ENCODE measurements around the gene SERPINB11.

The SERPINB11 gene

GRCh38 chr18:63679820-63680606 is 22.7 kb upstream of the SERPINB11 start:
- no peak for DNase-seq (ENCODE audit: extremely low spot score)
- ChIA-PET POLR2A (no interaction called here), CTCF (no interaction called here)
- TF ChIP-seq L3MBTL2 (conservative IDR thresholded peaks at IDR 0.05) (no peak), HDGF (IDR thresholded peaks at IDR 0.05; ENCODE audit: borderline replicate concordance) (no peak), TARDBP (IDR thresholded peaks at IDR 0.05) (no peak), BHLHE40 (IDR thresholded peaks at IDR 0.05; ENCODE audit: borderline replicate concordance) (no peak), LEF1 (IDR thresholded peaks at IDR 0.05; ENCODE audit: borderline replicate concordance) (no peak), FOXK2 (IDR thresholded peaks at IDR 0.05) (no peak)

DNA sequence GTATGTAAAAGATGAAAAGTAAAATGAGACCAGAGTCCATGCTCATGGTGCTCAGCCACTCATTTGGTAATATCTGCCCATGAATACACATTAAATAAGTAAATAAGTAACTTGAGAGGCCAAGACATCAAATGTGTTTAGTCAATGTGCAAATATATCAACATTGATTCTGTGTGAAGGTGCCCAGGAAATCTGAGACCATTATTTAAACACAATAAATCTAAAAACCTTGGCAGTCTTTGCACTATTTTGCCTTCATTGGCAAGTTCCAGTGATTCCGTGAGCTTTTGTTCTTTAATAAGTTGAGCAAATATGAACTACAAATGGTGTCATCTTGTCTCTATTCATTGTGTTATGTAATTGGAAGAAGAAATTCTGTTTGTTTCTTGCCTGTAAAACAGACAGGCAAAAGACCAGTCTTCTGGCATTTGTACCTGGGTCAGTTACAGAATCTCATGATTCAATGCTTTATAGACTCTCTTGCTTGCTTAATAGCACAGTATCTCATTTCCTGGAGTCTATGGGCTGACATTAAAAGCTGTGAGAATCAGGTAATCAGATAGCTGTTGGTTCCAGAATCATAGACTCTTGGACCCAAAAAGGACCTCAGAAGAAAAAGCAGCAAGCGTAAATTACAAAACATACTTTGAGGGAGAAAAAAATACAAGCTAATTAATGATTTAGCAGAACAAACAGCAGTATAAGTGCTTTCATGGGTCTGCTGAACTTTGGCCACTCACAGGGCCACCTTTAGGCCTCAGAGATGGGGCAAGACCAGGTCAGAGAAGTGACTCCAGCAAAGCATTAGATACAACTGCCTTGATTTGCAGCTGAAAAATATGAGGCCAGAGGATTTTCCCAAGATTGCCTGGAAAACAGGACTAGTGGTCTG is 21.1 kb upstream of the SERPINB11 start:
- DNase-seq (ENCODE audit: extremely low spot score) = no peak
- ChIA-PET POLR2A (no interaction called here), CTCF (no interaction called here)
- TF ChIP-seq NFRKB (IDR thresholded peaks at IDR 0.05) (no peak), ARNT (IDR thresholded peaks at IDR 0.05) (no peak), ZNF384 (IDR thresholded peaks at IDR 0.05) (no peak), L3MBTL2 (conservative IDR thresholded peaks at IDR 0.05) (no peak), SP1 (IDR thresholded peaks at IDR 0.05) (no peak), FOXK2 (IDR thresholded peaks at IDR 0.05) (no peak), ELF4 (IDR thresholded peaks at IDR 0.05) (no peak), TARDBP (IDR thresholded peaks at IDR 0.05) (no peak), SUZ12 (IDR thresholded peaks at IDR 0.05) (no peak), LEF1 (IDR thresholded peaks at IDR 0.05; ENCODE audit: borderline replicate concordance) (no peak), FOXA1 (IDR thresholded peaks at IDR 0.05) (no peak)

DNA sequence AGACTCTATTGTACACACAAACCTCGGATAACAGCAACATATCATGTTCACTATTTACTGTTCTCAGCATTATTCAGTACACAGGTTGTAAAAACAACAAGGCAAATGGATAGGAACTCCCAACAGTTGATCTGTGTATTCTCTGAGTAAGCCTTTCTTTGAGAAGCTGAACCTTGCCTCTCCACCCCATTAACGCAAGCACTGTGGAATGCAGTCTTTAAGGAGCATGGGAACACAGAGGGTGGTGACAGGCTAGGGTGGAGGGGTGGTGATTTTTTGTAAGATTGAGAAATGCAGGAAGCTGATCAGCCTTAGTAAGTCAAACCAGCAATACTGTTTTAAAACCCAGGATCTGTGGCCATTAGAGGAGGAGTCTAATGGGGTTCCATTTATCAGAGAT is 19.6 kb upstream of the SERPINB11 start:
- ChIA-PET CTCF (no interaction called here), POLR2A (no interaction called here)
- no peak for DNase-seq (ENCODE audit: extremely low spot score)
- TF ChIP-seq FOXM1 (IDR thresholded peaks at IDR 0.05; ENCODE audit: borderline replicate concordance) (no peak), LEF1 (IDR thresholded peaks at IDR 0.05; ENCODE audit: borderline replicate concordance) (no peak), FOXA1 (IDR thresholded peaks at IDR 0.05) (no peak), ELF4 (IDR thresholded peaks at IDR 0.05) (no peak), FOXK2 (IDR thresholded peaks at IDR 0.05) (no peak), BHLHE40 (IDR thresholded peaks at IDR 0.05; ENCODE audit: borderline replicate concordance) (no peak), SP1 (IDR thresholded peaks at IDR 0.05) (no peak), ARNT (IDR thresholded peaks at IDR 0.05) (no peak), HDGF (IDR thresholded peaks at IDR 0.05; ENCODE audit: borderline replicate concordance) (no peak), TARDBP (IDR thresholded peaks at IDR 0.05) (no peak), CTBP1 (IDR thresholded peaks at IDR 0.05; ENCODE audit: borderline replicate concordance) (no peak), NFRKB (IDR thresholded peaks at IDR 0.05) (no peak), ZNF384 (IDR thresholded peaks at IDR 0.05) (no peak), SUZ12 (IDR thresholded peaks at IDR 0.05) (no peak)
- TF ChIP-seq, protein P1, sequence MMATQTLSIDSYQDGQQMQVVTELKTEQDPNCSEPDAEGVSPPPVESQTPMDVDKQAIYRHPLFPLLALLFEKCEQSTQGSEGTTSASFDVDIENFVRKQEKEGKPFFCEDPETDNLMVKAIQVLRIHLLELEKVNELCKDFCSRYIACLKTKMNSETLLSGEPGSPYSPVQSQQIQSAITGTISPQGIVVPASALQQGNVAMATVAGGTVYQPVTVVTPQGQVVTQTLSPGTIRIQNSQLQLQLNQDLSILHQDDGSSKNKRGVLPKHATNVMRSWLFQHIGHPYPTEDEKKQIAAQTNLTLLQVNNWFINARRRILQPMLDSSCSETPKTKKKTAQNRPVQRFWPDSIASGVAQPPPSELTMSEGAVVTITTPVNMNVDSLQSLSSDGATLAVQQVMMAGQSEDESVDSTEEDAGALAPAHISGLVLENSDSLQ (IDR thresholded peaks at IDR 0.05) = no peak

GRCh38 chr18:63683890-63684289 is 18.9 kb upstream of the SERPINB11 start:
- DNase-seq (ENCODE audit: extremely low spot score) = no peak
- POLR2A ChIA-PET = no interaction called here
- CTCF ChIA-PET = no interaction called here
- TF ChIP-seq NFRKB (IDR thresholded peaks at IDR 0.05) (no peak), ZNF384 (IDR thresholded peaks at IDR 0.05) (no peak), L3MBTL2 (conservative IDR thresholded peaks at IDR 0.05) (no peak), FOXK2 (IDR thresholded peaks at IDR 0.05) (no peak), SP1 (IDR thresholded peaks at IDR 0.05) (no peak), BHLHE40 (IDR thresholded peaks at IDR 0.05; ENCODE audit: borderline replicate concordance) (no peak), ARNT (IDR thresholded peaks at IDR 0.05) (no peak), LEF1 (IDR thresholded peaks at IDR 0.05; ENCODE audit: borderline replicate concordance) (no peak), TARDBP (IDR thresholded peaks at IDR 0.05) (no peak), FOXM1 (IDR thresholded peaks at IDR 0.05; ENCODE audit: borderline replicate concordance) (no peak)
- TF ChIP-seq, protein P1 (IDR thresholded peaks at IDR 0.05) = no peak

GRCh38 chr18:63684718-63685117 is 18.0 kb upstream of the SERPINB11 start:
- no peak for DNase-seq (ENCODE audit: extremely low spot score)
- ChIA-PET POLR2A (no interaction called here), CTCF (interaction anchor here (0.6 kb wide), 1 partner anchor 373 kb away, joined by 3 read pairs; no protein-coding TSS in a partner anchor)
- TF ChIP-seq FOXA1 (IDR thresholded peaks at IDR 0.05) (no peak), SUZ12 (IDR thresholded peaks at IDR 0.05) (no peak), SP1 (IDR thresholded peaks at IDR 0.05) (no peak), CTBP1 (IDR thresholded peaks at IDR 0.05; ENCODE audit: borderline replicate concordance) (no peak), TARDBP (IDR thresholded peaks at IDR 0.05) (no peak), FOXM1 (IDR thresholded peaks at IDR 0.05; ENCODE audit: borderline replicate concordance) (no peak), BHLHE40 (IDR thresholded peaks at IDR 0.05; ENCODE audit: borderline replicate concordance) (no peak), ZNF384 (IDR thresholded peaks at IDR 0.05) (no peak)
- TF ChIP-seq, protein P1 (IDR thresholded peaks at IDR 0.05) = no peak

DNA sequence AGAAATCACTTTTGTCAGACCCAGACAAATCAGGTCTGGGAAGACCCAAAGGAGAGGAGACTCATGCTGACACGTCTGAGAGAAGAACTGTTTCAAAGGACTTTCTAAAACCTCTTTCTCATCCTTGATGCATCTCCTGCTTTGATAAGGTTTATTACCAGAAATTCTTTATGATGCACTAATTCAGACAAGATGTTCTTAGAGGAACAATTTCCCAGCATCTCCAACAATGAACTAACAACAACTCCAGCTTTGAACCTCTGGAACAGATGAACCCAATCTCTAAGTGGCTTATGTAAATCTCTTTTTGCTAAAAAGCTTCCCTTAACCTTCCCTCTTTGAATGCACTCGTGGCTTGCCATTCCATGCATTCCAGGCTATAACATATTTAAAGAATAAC is 15.9 kb upstream of the SERPINB11 start:
- DNase-seq (ENCODE audit: extremely low spot score) = no peak
- ChIA-PET CTCF (no interaction called here), POLR2A (no interaction called here)
- TF ChIP-seq ZNF384 (IDR thresholded peaks at IDR 0.05) = no peak
- no peak for TF ChIP-seq ELF4 (IDR thresholded peaks at IDR 0.05)
- TF ChIP-seq FOXK2 (IDR thresholded peaks at IDR 0.05) = no peak
- TF ChIP-seq FOXM1 (IDR thresholded peaks at IDR 0.05; ENCODE audit: borderline replicate concordance) = no peak
- TF ChIP-seq TARDBP (IDR thresholded peaks at IDR 0.05) = no peak
- no peak for TF ChIP-seq SUZ12 (IDR thresholded peaks at IDR 0.05)
- TF ChIP-seq SP1 (IDR thresholded peaks at IDR 0.05) = no peak
- TF ChIP-seq BHLHE40 (IDR thresholded peaks at IDR 0.05; ENCODE audit: borderline replicate concordance) = no peak
- no peak for TF ChIP-seq LEF1 (IDR thresholded peaks at IDR 0.05; ENCODE audit: borderline replicate concordance)
- TF ChIP-seq ARNT (IDR thresholded peaks at IDR 0.05) = no peak
- no peak for TF ChIP-seq HDGF (IDR thresholded peaks at IDR 0.05; ENCODE audit: borderline replicate concordance)
- no peak for TF ChIP-seq NFRKB (IDR thresholded peaks at IDR 0.05)
- TF ChIP-seq FOXA1 (IDR thresholded peaks at IDR 0.05) = no peak
- TF ChIP-seq, protein P1 (IDR thresholded peaks at IDR 0.05) = no peak
- no peak for TF ChIP-seq CTBP1 (IDR thresholded peaks at IDR 0.05; ENCODE audit: borderline replicate concordance)
- no peak for TF ChIP-seq L3MBTL2 (conservative IDR thresholded peaks at IDR 0.05)

Data from HEK293T (cell line).